Measurements from ENCODE around the gene ZNF189.
A peak's percentile ranks its signal among the peaks of the same experiment; 100 is the strongest.

ZNF189 gene

DNA sequence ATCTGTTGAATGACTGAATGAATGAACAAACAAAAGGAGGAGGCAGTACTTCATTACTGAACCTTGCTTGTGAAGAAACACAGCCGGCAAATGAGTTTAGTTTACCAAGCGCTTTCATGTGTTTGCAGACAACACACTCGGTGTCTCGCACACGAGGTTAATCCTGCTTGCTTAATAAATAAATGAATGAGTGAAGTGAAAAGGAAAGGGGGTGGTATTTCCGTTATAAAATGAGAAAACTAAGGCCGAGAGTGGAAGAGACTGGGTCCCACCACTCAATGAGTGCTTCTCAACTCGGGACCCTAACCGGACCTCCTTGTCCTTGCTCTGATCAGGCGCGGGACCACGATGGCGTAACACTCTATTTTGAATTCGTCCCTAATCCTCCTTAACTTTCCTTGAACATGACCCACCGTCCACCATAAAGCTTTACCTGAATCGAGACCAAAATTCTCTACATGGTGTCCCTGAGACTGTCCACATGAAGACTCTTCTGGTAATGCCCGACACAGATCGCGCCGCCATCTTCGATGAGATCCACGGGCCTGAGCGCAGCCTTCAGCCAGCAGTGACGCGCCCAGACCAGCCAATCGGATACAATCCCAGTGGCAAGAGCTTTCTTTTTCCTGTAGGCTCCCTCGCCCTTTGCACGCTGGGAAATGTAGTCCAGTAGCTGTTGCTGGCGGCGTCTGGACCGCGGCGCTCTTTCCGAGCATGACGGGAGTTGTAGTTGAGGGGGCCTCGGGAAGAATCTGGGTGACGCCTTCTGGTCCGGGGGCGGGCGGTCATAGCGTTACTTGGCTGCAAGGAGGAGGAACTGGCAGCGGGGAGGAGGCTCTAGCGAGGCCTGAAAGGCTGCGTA, at the start of gene ZNF189, which contains the start of gene MRPL50:
TSS of gene ZNF189 (plus strand) at position 784 of the 862 bp plus-strand sequence. CDS start 306 bp downstream, outside the sequence.
TSS of gene MRPL50 (minus strand) at position 551 of the 862 bp plus-strand sequence. CDS start at position 525, 26 bp downstream.
- DNase-seq: peak; percentile 95

- no peak for DNase-seq
Observed at GRCh38 chr9:101350285-101350684, 48.4 kb upstream of the ZNF189 start.

GRCh38 chr9:101352892-101353463, 45.7 kb upstream of the ZNF189 start:
- DNase-seq: no peak

DNA sequence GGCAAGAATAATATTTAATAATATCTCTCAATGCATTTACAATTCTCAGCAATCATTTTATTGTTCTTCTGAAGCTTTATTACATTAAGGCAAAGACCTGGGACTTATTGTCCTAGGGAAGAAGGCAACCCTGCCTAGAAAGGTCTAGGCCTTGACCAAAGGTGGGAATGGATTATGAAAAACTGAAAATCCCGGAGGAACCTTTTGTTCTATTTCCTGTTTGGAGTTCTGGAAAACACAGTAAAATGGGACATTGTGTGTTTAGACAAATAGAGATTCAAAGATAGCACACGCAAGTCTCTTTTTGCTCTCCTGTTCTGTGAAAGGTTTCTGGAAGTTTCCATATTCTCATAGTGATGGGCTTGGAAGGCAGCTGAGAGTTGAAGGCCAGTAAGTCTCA, 45.0 kb upstream of the ZNF189 start:
- no peak for DNase-seq

DNA sequence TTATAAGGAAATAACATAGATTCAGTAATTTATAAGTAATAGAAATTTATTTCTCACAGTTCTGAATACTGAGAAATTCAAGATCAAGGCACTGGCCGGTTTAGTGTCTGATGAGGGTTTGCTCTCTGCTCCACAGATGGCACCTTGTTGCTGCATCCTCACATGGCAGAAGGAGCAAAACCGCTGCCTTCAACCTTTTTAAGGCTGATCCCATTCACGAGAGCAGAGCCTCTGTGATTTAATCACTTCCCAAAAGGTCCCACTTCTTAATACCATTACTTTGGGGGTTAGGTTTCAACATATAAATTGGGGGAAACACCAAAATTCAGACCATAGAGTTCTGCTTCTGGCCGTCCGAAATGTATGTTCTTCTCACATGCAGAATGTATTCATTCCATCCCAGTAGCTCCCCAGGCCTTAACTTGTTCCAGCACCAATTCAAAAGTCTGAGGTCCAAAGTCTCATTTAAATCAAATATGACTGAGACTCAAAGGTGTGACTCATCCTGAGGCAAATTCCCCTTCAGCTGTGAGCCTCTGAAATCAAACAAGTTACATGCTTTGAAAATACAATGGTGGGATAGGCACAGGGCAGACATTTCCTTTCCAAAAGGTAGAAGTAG, 44.4 kb upstream of the ZNF189 start:
- DNase-seq: no peak

DNA sequence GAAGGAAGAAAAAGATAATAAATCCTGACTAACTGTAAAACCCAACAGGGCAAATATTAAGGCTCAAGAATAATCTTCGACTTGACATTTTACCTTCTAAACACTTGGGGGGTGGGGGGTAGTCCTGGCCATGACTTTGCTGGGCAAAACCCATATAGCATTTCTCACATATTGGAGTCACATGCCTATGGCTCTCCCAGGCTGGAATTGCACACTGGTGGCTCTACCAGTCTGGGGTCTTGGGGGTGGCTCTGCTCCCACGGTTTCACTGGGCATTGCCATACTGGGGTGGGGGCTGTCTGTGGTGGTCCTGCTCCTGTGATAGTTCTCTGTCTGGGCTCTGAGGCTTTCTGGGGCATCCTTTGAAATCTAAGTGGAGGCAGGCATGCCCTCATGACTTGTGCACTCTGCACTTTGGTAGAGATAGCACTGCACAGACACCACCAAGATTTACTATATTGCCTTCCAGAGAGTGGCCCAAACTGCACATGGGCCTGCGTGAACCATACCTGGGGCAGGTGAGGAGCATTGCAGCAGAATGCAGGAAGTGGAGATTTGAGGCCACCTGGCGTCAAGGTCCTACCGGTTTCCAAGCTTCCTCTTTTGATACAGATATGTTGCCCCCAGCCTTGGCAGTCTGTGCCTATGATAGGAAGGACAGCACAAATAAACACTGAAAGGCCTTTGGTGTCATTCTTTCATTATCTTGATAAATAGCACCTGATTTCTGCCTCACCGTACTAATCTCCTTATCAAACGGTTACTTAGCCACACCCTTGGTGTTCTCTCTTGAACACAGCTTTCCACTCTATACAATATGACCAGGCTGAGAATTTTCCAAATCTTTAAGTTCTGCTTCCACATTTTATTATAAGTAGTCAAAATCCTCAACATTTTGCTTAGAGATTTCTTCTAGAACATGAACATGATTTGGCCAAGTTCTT, 43.6 kb upstream of the ZNF189 start:
- DNase-seq: no peak

- DNase-seq: no peak
Observed at GRCh38 chr9:101356619-101357018, 42.0 kb upstream of the ZNF189 start.

GRCh38 chr9:101359679-101360078, 39.0 kb upstream of the ZNF189 start:
- DNase-seq: no peak

DNA sequence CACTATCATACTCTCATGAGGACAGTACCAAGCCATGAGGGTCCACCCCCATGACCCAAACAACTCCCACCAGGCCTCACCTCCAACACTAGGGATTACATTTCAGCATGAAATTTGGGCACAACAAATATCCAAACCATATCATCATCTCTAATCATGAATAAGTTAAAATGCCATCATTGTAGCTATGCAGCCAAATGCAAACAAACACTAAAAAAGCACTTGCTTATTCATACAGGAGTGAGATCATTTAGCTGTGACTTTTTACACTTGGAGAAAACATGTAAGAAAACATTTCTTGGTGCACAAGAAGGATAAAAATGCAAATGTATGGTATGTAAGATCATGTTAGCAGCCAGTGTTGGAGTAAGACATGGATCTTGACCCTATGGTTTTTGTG, 38.0 kb upstream of the ZNF189 start:
- no peak for DNase-seq

DNA sequence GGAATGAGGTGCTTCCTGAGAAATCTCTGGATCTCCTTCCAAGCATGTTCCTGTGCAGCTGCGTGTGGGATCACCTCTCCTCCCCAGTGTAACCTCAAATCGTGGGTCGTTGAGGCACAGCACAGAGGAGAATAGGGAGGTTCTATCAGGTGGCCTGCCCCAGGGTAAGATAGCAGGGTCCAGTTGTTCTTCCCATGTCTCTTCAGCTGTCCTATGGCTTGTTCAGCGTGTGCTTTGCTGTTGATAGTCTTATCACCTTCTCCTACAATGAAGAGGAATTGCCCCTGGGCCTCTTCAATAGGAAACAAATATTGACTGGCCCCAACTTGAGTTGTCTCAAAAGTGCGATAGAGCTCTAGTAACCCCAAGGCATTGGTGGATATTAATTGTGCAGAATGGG, 36.2 kb upstream of the ZNF189 start:
- DNase-seq: no peak

- no peak for DNase-seq
Observed at GRCh38 chr9:101365181-101365580, 33.5 kb upstream of the ZNF189 start.

DNA sequence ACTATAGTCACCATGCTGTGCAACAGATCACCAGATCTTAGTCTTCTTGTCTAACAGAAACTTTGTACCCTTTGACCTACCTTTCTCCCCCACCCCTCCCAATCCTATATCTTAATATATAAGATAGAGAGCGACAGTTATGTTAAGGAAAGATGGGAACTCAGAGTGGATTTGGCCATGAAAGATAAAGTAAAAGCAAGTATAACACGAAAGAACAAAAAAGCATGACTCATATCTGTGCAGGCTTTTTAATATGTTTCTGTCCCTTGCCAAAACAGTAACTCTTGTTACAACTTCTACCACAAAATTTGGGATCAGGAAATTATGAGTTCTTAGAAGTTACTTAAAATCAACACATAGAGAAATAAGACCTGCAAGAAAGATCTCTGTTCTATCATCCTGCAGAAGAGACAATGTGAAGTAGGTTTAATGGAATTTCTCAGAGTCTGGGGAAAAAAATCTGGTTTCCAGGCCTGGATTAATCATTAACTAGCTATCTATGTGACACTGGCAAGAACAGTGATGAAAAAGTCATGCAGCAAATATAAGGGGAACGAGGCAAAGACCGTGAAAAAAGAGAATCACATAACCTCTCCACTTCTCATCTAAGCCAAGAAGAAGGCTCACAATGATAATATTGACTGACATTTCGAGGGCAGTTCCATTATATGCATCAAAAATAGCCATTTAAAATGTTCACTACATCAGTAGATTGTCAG, 32.5 kb upstream of the ZNF189 start:
- no peak for DNase-seq

GRCh38 chr9:101367323-101367722, 31.3 kb upstream of the ZNF189 start:
- no peak for DNase-seq

GRCh38 chr9:101369286-101369685, 29.4 kb upstream of the ZNF189 start:
- DNase-seq: no peak

GRCh38 chr9:101369884-101370531, 28.6 kb upstream of the ZNF189 start:
- DNase-seq: no peak

DNA sequence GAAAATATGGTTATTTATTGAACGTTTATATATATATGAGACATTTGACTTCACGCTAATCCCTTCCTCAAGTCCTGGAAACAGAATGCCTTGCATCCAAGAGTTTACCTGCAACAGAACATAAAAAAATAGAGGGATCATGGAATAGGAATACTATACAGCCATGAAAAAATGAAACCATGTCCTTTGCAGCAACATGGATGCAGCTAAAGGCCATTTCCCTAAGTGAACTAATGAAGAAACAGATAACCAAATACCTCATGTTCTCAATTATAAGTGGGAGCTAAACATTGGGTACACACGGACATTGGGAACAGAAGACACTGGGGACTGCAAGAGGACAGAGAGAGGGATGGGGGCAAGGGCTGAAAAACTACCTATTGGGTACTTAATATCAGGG, 26.8 kb upstream of the ZNF189 start:
- DNase-seq: no peak

DNA sequence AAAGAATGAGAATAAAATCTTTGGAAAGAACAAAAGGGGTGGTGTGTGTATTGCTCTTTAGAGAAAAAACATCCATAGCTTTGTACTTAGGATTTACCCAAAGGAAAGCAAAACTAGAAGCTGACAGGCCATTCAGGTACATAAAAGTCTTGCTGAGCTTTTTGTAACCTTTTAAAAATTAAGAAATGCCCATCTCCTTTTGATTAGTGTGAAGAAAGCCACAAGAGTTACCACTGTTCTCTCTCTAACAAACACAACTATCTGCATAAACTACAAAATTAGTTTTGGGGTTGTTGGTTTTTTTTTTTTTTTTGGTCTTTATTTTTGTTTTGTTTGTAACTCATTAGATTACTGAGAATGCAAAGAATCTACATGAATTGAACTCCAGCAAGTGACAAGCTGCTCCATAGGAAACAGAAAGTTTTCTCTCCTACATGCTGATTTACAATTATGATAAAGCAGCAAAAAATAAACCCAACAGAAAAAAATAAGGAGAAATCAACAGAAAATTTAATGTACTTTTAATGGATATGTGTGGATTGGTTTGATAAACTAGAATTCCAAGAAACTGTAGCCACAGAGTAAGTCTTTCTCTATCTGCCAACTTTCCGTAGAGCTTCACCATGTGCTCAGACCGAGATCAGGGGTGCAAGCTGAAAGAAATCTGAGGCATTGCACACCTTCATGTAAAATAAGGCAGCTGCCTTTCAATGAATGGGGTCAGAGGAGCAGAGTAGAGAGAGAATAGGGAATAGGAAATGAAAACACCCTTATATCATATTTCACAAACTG, 26.1 kb upstream of the ZNF189 start:
- no peak for DNase-seq

DNA sequence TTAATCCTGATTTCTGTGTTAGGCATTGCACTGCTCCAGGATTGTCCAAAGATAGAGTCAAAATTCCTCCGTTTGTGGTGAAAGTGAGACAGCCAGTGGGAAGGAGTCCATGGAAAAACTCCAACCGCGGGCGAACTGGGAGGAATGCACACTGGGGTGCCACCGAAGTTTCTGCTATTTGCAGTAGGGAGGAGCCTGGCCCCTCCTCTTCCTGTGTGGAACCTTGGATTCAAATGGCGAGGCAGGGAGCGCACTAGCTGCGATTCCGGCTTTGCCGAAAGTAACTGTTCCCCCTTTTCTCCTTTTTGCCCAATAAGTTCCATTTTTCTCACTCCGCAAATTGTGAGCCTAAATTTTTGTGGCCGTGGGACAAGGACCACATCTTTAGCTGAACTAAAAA, 23.1 kb upstream of the ZNF189 start:
- no peak for DNase-seq

DNA sequence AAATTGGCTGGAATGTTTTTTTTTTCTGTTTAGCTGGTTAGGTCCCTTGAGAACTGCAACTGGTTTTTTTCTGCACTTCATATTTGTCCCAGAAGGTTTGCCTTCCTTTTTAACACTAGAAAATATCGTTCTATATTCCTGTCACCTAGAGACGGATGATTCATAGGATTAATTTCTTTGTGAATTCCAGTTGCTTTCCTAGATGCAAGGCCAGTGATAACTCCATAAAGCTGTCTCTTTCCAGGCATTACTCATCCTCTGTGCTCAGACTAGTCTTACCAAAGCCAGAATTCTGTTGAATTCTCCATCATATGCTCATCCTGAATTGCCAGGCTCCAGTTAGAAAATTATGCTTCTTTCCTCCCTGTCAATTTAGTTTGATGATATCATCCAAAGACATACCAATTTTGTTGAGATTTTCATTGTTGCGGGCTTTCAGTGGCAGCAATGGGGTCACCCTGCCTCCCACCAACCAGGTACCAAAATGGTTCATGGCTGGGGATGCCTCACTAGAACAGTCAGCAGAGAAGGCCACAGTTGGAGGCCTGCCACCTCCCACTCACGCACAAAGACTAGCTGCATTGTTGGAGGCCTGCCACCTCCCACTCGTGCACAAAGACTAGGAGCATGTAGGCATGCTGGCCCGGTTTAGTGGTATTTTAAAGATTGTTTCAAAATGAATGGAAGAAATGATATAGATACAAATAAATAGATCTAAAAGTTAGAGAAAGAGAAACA, 22.4 kb upstream of the ZNF189 start:
- no peak for DNase-seq

DNA sequence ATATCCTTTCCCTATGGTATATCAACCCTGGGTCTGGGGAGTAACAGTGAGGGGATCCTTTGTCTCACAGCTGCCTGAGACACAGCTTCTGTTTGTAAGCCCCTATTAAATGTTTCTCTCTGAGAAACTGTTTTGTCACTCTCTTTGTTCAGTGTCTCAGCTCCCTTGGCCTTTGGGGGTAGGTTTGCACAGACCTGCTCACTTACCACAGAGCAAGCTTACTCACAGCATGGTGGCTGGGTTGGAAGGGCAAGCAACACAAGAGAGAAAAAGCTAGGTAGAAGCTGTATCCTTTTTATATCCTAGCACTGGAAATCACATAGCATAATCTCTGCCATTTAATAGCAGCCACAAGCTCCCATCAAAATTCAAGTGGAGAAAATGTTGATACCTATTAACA, 18.4 kb upstream of the ZNF189 start:
- no peak for DNase-seq

All from NCI-H1694 (cell line).